Stimulated activated CD4-positive, alpha-beta T cell treated with anti-CD3 and anti-CD28 coated beads, Interleukin-15, amount 100 ng/mL, for 1 hour (primary cell): ENCODE measurements around the gene ANKRD33.

Experiments used
- DNase-seq, 2 donors: peaks; one replicate each; pipeline ENCODE4 v3.0.0-alpha.2; 2020; ENCODE audit warnings: low read depth in 1 of 2, low spot score in 1 of 2

Gene ANKRD33

DNA sequence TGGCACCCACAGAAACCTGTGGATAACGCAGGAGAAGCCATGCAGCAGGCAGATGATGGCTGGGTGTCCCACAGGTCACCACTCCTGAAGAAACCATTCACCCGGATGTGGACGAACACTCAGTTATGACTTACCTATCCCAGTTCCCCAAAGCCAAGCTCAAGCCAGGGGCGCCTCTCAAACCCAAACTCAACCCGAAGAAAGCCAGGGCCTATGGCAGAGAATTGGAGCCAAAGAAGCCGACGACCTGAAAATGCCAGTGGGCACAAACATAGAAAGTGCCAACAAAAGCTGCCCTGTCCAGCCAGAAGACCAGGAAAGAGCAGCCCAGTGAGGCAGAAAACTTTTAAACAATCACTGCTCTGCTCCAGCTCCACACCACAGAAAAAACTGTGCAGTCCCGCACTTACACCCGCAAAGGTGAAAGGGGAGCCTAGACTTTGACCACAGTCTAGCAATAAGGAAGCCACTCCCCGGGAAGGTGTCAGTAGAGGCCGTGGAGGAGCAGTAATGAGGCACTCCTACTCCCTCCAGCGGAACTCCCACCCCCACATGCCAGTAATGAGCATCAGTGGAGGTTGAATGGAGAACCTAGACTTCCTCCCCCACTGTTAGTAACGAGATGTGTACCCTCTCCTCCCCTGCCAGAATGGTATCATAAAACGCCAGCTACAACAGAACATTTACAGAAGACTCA is 13.4 kb downstream of the ANKRD33 start:
- no peak for DNase-seq

- DNase-seq: no peak
Observed at GRCh38 chr12:51901881-51902280, 14.0 kb downstream of the ANKRD33 start.

- no peak for DNase-seq
Observed at GRCh38 chr12:51904951-51905470, 17.1 kb downstream of the ANKRD33 start.

GRCh38 chr12:51905471-51906429 is 17.8 kb downstream of the ANKRD33 start:
- DNase-seq: no peak

- no peak for DNase-seq
Observed at GRCh38 chr12:51906430-51907082, 18.7 kb downstream of the ANKRD33 start.

DNA sequence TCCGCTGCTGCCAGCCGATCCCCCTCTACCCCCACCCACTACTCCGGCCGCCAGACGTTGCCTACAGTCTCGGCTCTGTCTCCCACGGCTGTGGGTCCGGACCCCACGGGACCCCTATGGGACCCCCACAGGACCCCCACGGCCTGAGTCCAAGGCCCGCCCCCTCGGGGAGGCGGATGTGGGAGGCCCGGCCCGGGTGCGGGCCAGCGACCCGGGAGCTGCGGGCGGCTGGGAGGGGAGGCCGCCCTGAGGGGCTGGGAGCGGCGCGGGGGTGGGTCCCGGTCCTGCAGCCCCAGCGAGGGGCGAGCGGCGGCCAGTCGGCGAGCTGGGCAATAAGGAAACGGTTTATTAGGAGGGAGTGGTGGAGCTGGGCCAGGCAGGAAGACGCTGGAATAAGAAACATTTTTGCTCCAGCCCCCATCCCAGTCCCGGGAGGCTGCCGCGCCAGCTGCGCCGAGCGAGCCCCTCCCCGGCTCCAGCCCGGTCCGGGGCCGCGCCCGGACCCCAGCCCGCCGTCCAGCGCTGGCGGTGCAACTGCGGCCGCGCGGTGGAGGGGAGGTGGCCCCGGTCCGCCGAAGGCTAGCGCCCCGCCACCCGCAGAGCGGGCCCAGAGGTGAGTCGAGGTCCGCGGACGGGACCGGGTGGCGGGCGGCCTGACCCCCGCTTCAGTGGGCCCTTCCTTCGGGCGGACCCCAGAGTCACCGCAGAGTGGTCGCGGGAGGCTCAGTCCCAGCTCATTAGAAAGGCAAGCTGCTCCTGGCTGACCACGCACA is 19.4 kb downstream of the ANKRD33 start, which contains the start of gene ACVRL1:
Gene ACVRL1, plus strand, starts transcription at position 422 of the 773 bp plus-strand sequence. CDS start 4,971 bp downstream, outside the sequence.
- DNase-seq: no peak

DNA sequence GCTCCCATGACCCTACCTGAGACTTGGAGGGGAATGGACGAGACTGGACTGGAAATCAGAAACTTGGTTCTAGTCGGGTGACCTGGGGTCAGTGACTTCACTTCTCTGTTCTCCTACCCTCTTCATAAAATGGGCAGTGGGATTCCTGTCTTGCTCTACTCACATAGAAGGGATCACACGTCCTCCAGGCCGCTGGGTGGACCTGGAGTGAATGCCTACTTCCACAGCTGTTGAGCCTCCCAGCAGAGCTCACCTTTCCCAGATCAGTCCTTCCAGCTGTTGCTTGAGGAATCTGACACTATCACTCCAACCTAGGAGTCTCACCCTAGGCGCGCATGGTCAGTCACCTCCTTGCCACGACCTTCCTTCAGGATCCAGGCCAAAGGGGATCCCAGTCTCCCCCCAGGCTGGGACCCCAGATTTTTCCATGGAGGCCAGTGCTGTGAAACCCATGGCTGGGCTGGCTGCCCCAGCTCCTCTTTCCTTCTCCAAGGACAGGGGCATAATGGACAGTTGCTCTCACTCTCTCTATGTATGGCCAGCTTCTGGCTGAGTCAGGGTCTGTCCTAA is 20.0 kb downstream of the ANKRD33 start:
- no peak for DNase-seq

DNA sequence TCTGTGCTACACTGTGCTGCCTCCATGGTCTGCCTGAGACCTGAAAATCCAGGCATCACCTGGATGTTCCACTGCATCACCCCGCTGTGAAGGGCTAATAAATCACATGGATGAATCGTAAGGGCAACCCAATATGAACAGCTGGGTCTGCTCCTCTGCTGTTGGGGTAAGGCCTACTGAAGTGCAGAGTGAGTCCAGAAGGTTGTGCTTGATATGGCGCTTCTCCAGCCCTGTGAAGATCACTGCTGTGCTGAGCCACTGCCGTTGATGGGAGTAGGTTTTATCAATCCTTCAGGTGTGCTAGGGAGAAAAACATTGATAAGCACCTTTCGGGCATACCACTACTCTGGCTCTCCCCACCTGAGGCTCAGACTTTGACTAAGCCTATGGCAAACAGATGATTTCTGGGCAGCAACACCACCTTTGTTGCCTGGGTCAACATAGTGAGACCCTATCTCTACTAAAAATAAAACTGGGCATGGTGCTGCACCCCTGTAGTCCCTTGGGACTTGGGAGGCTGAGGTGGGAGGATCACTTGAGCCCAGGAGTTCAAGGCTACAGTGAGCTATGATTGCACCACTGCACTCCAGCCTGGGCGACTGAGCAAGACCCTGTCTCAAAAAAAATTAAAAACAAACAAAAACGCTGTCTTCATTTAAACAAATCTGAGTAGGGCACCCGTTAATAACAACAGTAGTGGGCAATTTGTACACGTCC is 21.1 kb downstream of the ANKRD33 start:
- no peak for DNase-seq

DNA sequence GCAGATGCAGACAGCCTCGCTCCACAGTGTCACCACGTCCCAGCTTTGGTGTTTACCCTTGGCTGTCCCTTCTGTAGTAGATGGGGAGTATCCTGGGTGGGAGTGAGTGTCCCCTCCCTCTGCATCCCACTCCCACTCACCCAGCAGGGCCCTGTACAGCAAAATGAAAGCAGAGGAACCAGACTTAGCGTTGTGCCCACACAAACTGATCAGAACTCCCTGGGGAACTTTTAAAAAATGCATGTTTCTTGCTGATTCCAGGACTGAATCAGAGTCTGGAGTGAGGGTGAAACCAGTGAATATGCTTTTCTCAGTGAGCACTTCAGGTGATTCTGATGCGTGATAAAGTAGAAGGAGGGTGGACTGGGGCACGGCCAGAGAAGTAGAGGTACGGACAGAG is 22.3 kb downstream of the ANKRD33 start:
- DNase-seq: no peak

- DNase-seq: no peak
Observed at GRCh38 chr12:51910691-51911090, 22.8 kb downstream of the ANKRD33 start.

DNA sequence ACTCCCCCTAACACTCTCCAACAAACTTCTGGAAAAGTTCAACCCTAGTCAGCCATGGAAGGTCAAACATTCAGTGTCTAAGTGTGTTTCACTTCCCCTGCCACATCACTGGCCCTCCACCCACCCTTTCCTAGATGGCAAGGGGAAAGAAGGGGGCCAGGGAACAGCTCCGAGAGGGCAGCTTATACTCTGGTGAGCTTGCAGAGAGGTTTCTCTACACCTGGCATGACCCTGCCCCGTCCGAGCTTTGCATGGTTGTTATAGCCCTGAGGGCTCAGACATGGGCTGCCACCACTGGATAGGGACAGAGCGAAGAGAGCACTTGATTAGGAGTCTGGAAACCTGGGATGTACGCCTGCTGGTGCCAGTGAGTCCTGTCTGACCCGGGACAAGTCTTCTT is 23.4 kb downstream of the ANKRD33 start:
- no peak for DNase-seq

- no peak for DNase-seq
Observed at GRCh38 chr12:51911788-51912711, 24.1 kb downstream of the ANKRD33 start.

DNA sequence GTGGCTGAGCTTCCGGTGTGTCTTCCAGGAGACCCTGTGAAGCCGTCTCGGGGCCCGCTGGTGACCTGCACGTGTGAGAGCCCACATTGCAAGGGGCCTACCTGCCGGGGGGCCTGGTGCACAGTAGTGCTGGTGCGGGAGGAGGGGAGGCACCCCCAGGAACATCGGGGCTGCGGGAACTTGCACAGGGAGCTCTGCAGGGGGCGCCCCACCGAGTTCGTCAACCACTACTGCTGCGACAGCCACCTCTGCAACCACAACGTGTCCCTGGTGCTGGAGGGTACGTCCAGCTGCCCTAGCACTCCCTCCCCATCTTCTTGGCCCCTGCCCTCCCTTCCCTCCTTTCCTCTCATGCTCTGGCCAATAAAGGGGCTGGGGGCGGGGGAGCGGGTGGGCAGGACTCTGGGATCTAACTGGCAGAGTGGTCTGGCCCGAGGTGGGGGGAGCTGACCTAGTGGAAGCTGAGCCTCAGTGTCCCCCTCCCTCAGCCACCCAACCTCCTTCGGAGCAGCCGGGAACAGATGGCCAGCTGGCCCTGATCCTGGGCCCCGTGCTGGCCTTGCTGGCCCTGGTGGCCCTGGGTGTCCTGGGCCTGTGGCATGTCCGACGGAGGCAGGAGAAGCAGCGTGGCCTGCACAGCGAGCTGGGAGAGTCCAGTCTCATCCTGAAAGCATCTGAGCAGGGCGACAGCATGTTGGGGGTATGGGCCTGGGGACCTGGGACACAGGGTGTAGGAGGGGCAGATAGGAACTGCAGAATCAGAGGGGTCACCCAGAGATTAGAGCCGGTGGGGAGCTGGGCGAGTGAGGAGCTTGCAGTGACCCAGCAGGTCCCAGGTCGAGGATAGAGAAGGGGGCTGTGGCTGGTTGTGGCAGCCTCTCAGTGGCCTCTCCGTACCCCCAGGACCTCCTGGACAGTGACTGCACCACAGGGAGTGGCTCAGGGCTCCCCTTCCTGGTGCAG is 25.4 kb downstream of the ANKRD33 start:
- no peak for DNase-seq

- no peak for DNase-seq
Observed at GRCh38 chr12:51914034-51914923, 26.4 kb downstream of the ANKRD33 start.

DNA sequence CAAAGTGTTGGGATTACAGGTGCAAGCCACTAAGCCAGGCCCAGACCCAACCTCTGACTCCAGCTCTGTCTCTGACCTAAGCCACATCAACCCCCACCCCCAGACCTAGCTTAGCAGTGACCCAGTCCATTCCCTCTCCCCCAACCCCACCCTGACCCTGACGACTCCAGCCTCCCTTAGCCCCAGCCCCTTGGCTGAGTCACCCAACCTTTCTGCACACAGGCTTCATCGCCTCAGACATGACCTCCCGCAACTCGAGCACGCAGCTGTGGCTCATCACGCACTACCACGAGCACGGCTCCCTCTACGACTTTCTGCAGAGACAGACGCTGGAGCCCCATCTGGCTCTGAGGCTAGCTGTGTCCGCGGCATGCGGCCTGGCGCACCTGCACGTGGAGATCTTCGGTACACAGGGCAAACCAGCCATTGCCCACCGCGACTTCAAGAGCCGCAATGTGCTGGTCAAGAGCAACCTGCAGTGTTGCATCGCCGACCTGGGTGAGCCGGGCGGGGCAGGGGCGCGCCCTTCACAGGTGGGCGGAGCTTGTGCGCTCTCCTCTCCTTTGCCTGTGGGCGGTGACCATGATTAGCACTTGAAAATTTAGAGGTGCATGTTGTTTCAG is 27.2 kb downstream of the ANKRD33 start:
- no peak for DNase-seq

DNA sequence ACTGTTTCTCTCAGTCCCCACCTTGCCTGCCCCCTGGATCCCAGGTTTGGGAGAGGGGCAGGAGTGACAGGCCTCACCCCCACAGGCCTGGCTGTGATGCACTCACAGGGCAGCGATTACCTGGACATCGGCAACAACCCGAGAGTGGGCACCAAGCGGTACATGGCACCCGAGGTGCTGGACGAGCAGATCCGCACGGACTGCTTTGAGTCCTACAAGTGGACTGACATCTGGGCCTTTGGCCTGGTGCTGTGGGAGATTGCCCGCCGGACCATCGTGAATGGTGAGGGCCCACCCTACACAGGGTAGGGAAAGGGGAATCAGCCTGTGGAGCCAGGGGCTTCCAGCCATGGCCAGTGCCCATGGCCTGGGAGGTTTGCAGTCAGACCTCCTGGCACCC is 28.0 kb downstream of the ANKRD33 start:
- no peak for DNase-seq
